ENCODE results near the gene AKR7A2.
"Not testable (repeated sequence)": the region's sequence is repeated elsewhere in the genome, so short reads cannot be mapped to it uniquely, and the experiment has no call there.

AKR7A2 gene

DNA sequence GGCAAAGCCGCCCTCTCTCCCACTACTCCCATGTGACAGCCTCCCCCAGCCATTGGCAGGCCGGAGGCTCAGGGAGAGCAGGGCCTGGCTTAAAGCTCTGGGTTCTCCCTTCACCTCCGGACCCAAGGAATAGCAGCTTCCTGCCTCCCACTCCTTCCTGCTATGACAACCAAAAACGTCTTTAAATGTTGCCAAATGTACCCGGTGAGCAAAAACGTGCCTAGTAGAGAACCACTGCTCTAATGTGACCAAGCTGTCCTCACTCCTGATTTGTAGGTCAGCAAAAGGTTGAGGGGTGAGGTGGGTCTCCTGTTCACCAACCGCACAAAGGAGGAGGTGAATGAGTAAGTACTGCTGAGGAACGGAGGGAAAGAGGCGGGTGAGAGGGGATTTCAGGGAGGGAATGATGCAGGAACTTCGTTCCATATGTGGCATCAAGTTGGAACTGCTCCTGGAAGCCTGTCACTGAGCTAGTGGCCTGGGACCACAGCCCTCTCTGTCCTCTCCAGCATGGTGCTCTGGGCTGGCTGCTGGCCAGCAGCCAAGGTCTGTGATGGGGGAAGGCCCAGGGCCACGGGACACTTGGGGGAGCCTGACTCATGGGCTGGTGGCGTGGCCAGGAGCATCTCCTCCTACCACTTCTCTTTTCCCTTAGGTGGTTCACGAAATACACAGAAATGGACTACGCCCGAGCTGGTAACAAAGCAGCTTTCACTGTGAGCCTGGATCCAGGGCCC is 54.6 kb downstream of the AKR7A2 start:
- DNase-seq: no peak

DNA sequence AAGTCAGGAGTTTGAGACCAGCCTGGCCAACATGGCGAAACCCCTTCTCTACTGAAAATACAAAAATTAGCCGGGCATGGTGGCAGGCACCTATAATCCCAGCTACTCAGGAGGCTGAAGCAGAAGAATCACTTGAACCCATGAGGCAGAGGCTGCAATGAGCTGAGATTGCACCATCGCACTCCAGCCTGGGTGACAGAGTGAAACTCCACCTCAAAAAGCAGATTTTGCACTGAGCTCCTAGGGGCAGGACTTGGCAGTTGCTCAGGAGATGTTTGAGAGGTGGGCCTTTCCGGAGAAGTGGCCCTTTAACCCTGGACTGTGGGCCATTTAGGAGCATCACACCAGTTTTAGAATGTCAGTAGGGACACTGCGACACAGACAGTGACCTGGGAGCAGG is 55.6 kb downstream of the AKR7A2 start:
- not testable (repeated sequence) for DNase-seq

DNA sequence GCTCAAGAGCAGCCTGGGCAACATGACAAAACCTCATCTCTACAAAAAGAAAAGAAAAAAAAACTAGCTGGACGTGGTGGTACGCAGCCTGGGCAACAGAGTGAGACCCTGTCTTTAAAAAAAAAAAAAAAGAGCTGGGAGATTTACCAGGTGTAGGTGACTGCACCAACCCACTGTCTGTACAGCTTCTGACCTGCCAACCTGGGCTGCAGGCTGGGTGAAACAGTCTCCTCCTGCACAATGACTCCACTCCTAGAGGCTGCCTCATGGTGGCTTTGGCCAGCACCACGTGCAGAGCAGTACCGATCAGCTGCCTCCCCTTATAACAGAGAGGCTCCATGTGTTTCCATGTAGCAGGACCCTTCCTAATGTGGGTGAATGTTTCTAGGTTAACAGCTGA is 56.7 kb downstream of the AKR7A2 start:
- DNase-seq: no peak

DNA sequence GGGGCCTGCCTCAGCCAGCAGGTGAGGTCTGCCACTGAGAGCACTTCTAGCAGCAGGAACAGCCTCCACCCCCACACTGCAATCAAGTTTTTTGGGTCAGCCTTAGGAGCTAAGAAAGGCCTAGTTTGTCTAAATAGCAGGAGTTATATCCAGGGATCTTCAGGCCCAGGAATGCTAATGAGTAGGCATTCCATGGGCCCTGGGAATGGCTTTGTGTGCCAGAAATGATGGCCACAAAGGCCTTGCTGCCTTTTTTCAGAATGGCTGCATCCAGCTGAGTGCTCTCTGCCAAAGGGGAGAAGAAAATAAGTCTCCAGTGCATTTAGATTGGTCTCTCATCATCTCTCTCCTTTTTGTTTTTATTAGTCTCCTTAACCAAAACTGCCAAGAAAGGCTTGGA is 57.5 kb downstream of the AKR7A2 start:
- DNase-seq: no peak
